Ishikawa (cell line): ENCODE measurements around the gene PLXNA4.

Source experiments
- CEBPB ChIP-seq: IDR thresholded peaks from 2 replicates; pipeline ENCODE4 v1.6.1; 2012
- CREB1 ChIP-seq: IDR thresholded peaks from 2 replicates; pipeline ENCODE4 v1.6.1; 2012; ENCODE audit warnings: low read depth
- EGR1 ChIP-seq: IDR thresholded peaks from 2 replicates; pipeline ENCODE4 v1.6.1; 2012
- EP300 ChIP-seq: IDR thresholded peaks from 2 replicates; pipeline ENCODE4 v1.6.1; 2012; ENCODE audit warnings: borderline replicate concordance
- FOXM1 ChIP-seq: IDR thresholded peaks from 2 replicates; pipeline ENCODE4 v1.6.1; 2012; ENCODE audit warnings: low read depth, borderline replicate concordance
- MAX ChIP-seq: IDR thresholded peaks from 2 replicates; pipeline ENCODE4 v1.6.1; 2012
- NFIC ChIP-seq: IDR thresholded peaks from 2 replicates; pipeline ENCODE4 v1.6.1; 2012
- RAD21 ChIP-seq: IDR thresholded peaks from 2 replicates; pipeline ENCODE4 v1.6.1; 2012; ENCODE audit warnings: low read depth
- REST ChIP-seq: IDR thresholded peaks from 2 replicates; pipeline ENCODE4 v1.6.1; 2012; ENCODE audit warnings: low read depth, mild to moderate bottlenecking
- TAF1 ChIP-seq: IDR thresholded peaks from 2 replicates; pipeline ENCODE4 v1.6.1; 2012; ENCODE audit warnings: low read depth, mild to moderate bottlenecking
- TCF12 ChIP-seq: IDR thresholded peaks from 2 replicates; pipeline ENCODE4 v1.6.1; 2012; ENCODE audit warnings: low read depth
- TEAD4 ChIP-seq: IDR thresholded peaks from 2 replicates; pipeline ENCODE4 v1.6.1; 2012
- USF1 ChIP-seq: IDR thresholded peaks from 2 replicates; pipeline ENCODE4 v1.6.1; 2012
- YY1 ChIP-seq: IDR thresholded peaks from 2 replicates; pipeline ENCODE4 v1.6.1; 2012; ENCODE audit warnings: low read depth
- ZBTB7A ChIP-seq: IDR thresholded peaks from 2 replicates; pipeline ENCODE4 v1.6.1; 2012; ENCODE audit warnings: low read depth

Gene PLXNA4

GRCh38 chr7:132603220-132603833 lies 27.1 kb upstream of the PLXNA4 start:
- no peak for TF ChIP-seq EGR1
- TF ChIP-seq RAD21 = no peak
- no peak for TF ChIP-seq TCF12
- no peak for TF ChIP-seq MAX
- no peak for TF ChIP-seq USF1
- TF ChIP-seq REST = no peak
- TF ChIP-seq YY1 = no peak
- TF ChIP-seq EP300 = no peak
- TF ChIP-seq CREB1 = no peak

GRCh38 chr7:132601783-132602182 lies 25.5 kb upstream of the PLXNA4 start:
- no peak for TF ChIP-seq REST
- TF ChIP-seq RAD21 = no peak
- TF ChIP-seq NFIC = no peak
- no peak for TF ChIP-seq TCF12
- TF ChIP-seq YY1 = no peak
- no peak for TF ChIP-seq ZBTB7A
- TF ChIP-seq TEAD4 = no peak
- no peak for TF ChIP-seq EGR1
- no peak for TF ChIP-seq EP300
- no peak for TF ChIP-seq USF1
- no peak for TF ChIP-seq FOXM1
- no peak for TF ChIP-seq MAX
- TF ChIP-seq TAF1 = no peak
- TF ChIP-seq CREB1 = no peak

GRCh38 chr7:132596588-132596987 lies 20.3 kb upstream of the PLXNA4 start:
- TF ChIP-seq REST = no peak
- TF ChIP-seq EGR1 = no peak
- TF ChIP-seq TCF12 = no peak
- TF ChIP-seq MAX = no peak
- no peak for TF ChIP-seq TEAD4
- no peak for TF ChIP-seq TAF1
- no peak for TF ChIP-seq RAD21
- no peak for TF ChIP-seq ZBTB7A
- TF ChIP-seq YY1 = no peak
- TF ChIP-seq USF1 = no peak
- no peak for TF ChIP-seq CREB1
- no peak for TF ChIP-seq CEBPB
- no peak for TF ChIP-seq EP300
- TF ChIP-seq FOXM1 = no peak
- no peak for TF ChIP-seq NFIC

GRCh38 chr7:132592936-132593335 lies 16.7 kb upstream of the PLXNA4 start:
- TF ChIP-seq ZBTB7A (no peak), MAX (no peak), USF1 (no peak), EGR1 (no peak), NFIC (no peak), REST (no peak), CEBPB (no peak), TAF1 (no peak), TEAD4 (no peak), EP300 (no peak), YY1 (no peak), RAD21 (no peak), TCF12 (no peak), CREB1 (no peak), FOXM1 (no peak)
